ENCODE measurements around the gene NHS. TPM values are rescaled to one million over a fixed set of nuclear protein-coding genes. Genes with fewer than 3 reads are reported as not detected.

Gene NHS
- total and polyA plus RNA-seq, 3 donors from 2014 or later, result 4.8 to 25.7 (median 21.8) TPM

DNA sequence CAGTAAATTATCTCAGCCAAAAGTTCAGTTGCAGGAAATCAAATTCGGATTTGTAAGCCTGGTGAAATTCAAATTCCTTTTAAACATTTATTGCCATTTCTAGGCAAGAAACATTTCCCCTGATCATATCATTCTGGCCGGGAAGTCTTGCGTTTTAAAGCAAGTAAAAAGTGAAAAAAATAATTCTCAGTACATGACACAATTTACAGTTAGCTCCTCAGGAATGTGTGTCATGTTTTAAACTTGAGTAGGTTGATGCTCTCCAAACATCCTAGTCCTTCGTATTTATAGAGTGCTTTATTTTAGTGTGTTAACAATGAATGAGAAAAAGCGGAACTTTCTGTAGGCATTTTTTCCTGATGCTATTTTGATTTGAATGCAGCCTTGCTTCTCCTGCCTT is 204.0 kb downstream of the NHS start:
- Histone ChIP-seq H3K9me3 (no peaks in the 10 kb centered on the region), H3K27me3 (no peaks in the 10 kb centered on the region), H3K4me3 (no peak overlapping the region), H3K36me3 (ENCODE audit: low read depth, missing control alignments) (no peaks in the 10 kb centered on the region), H3K4me1 (peaks cover 12% of the 10 kb centered on the region), H3K27ac (no peak overlapping the region)
- no peak for DNase-seq
- no peak for TF ChIP-seq POLR2A (IDR thresholded peaks at IDR 0.05)
- TF ChIP-seq, protein P1, sequence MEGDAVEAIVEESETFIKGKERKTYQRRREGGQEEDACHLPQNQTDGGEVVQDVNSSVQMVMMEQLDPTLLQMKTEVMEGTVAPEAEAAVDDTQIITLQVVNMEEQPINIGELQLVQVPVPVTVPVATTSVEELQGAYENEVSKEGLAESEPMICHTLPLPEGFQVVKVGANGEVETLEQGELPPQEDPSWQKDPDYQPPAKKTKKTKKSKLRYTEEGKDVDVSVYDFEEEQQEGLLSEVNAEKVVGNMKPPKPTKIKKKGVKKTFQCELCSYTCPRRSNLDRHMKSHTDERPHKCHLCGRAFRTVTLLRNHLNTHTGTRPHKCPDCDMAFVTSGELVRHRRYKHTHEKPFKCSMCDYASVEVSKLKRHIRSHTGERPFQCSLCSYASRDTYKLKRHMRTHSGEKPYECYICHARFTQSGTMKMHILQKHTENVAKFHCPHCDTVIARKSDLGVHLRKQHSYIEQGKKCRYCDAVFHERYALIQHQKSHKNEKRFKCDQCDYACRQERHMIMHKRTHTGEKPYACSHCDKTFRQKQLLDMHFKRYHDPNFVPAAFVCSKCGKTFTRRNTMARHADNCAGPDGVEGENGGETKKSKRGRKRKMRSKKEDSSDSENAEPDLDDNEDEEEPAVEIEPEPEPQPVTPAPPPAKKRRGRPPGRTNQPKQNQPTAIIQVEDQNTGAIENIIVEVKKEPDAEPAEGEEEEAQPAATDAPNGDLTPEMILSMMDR (IDR thresholded peaks at IDR 0.05), result no peak
- intact Hi-C loops (cut with DNase I; ENCODE audit: low total_unique reads), result no loop called here
- WGBS, 2 donors, result 74 to 78% methylated on average over 5 of the region's 5 CpGs

DNA sequence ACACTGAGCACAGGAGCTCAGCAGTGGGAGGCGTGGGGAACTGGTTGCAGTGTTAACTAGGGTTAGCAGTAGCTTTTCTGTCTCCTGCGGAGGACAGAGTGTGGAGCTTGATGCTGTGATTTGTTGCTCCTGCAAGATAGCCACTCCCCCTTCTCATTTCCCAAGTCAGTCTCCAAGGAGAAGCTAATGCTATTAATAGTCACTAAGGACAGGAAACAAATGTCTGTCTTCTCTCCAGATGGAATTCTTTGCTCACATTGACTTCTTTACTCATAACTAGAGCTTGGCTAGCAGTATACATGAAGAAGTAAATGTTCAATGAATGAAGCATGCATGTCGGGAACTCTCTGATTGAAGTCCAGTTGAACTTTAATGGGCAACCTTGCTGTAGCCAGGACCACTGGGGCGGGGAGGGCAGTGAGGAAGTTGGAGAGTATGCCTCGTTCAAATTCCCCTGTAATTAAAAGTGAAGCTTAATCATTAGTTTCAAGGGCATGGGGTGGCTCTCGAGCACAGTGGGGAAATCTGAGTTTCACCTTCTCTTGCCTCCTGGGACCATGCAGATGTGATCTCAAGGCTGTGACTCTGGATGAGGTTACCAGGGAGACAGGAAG is 205.6 kb downstream of the NHS start:
- WGBS, 2 donors, result 29 to 41% methylated on average over 5 to 6 of the region's 6 CpGs
- intact Hi-C loops (cut with DNase I; ENCODE audit: low total_unique reads), result loop anchor here (10.0 kb wide), 1 partner anchor 206 kb away; the partner anchor contains the start of gene NHS
- peaks cover 12% of the 10 kb centered on the region for H3K4me1 ChIP-seq
- TF ChIP-seq, protein P1 (IDR thresholded peaks at IDR 0.05), result no peak
- TF ChIP-seq POLR2A (IDR thresholded peaks at IDR 0.05), result no peak
- no peaks in the 10 kb centered on the region for H3K9me3 ChIP-seq
- no peaks in the 10 kb centered on the region for H3K27me3 ChIP-seq
- no peak overlapping the region for H3K4me3 ChIP-seq
- no peaks in the 10 kb centered on the region for H3K36me3 ChIP-seq (ENCODE audit: low read depth, missing control alignments)
- no peak overlapping the region for H3K27ac ChIP-seq
- peak; percentile 38 for DNase-seq

DNA sequence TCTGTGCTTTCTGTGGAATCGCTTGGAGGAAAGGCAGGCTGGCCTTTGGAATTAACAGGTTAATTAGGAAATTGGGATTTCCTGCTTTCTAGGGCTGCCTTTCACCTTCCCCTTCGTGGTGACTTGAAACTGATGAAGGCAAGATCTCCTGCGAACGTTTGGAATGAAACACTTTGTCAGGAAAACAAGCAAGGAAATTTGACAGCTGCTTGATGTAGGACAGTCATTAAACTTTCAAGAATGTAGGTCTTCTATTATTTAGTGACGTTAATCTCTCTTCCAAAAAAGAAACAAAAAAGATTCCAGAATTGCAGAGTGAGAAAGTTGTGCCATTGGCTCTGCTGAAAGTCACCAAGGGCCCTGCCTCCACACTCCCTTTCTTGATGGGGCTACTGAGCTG is 206.6 kb downstream of the NHS start:
- DNase-seq, result no peak
- TF ChIP-seq, protein P1 (IDR thresholded peaks at IDR 0.05), result no peak
- no peak for TF ChIP-seq POLR2A (IDR thresholded peaks at IDR 0.05)
- no peaks in the 10 kb centered on the region for H3K27me3 ChIP-seq
- peaks cover 12% of the 10 kb centered on the region for H3K4me1 ChIP-seq
- H3K36me3 ChIP-seq (ENCODE audit: low read depth, missing control alignments), result no peaks in the 10 kb centered on the region
- H3K4me3 ChIP-seq, result no peak overlapping the region
- no peak overlapping the region for H3K27ac ChIP-seq
- whole genome bisulfite sequencing, 2 donors, result 39 to 53% methylated on average over 4 to 5 of the region's 5 CpGs
- H3K9me3 ChIP-seq, result no peaks in the 10 kb centered on the region
- intact Hi-C loops (cut with DNase I; ENCODE audit: low total_unique reads), result loop anchor here (10.0 kb wide), 1 partner anchor 207 kb away; the partner anchor contains the start of gene NHS

DNA sequence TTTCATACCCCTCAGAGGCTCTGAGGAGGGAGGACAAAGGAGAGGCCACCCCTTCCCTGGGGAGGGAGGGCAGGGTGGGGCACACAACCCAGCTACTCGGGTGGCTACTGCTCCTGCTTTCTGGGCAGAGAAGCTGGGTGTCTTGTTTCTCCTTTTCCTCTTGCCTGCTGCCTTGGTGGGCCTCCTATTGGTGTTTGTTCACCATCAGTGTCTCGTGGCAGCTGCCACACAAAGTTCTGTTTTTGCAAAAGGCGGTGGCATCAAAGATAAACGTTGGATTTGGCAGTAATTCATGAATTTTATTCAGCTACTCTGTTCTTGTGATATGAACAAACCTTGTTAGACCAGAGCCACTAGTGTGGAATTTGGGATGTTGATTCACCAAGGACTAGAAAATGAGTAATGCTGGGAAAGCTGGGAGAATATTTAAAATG is 209.3 kb downstream of the NHS start:
- H3K9me3 ChIP-seq, result no peaks in the 10 kb centered on the region
- H3K36me3 ChIP-seq (ENCODE audit: low read depth, missing control alignments), result no peaks in the 10 kb centered on the region
- H3K4me3 ChIP-seq, result no peak overlapping the region
- TF ChIP-seq POLR2A (IDR thresholded peaks at IDR 0.05), result no peak
- intact Hi-C loops (cut with DNase I; ENCODE audit: low total_unique reads), result loop anchor here (10.0 kb wide), 1 partner anchor 209 kb away; the partner anchor contains the start of gene NHS
- no peaks in the 10 kb centered on the region for H3K27me3 ChIP-seq
- H3K27ac ChIP-seq, result no peak overlapping the region
- DNase-seq, result no peak
- WGBS, 2 donors, result 40 to 51% methylated on average over 1 to 4 of the region's 4 CpGs
- H3K4me1 ChIP-seq, result peaks cover 15% of the 10 kb centered on the region

DNA sequence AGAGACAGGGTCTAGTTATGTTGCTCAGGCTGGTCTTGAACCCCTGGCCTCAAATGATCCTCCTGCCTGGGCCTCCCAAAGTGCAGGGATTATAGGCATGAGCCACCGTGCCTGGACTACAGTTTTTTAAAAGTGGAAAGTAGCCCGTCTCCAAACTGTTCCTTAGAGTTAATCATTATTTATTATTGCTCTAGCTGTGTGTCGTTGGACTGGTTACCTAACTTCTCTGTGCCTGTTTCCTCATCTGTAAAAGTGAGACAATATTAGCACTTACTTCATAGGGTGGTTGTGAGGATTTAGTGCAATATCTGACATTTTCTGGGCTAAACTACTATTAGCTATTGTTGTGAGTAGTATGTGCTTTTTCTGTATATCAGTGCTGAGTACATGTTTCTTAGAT is 210.0 kb downstream of the NHS start:
- Histone ChIP-seq H3K36me3 (ENCODE audit: low read depth, missing control alignments) (no peaks in the 10 kb centered on the region), H3K27me3 (no peaks in the 10 kb centered on the region), H3K9me3 (no peaks in the 10 kb centered on the region), H3K27ac (no peak overlapping the region), H3K4me1 (peaks cover 15% of the 10 kb centered on the region), H3K4me3 (no peak overlapping the region)
- WGBS, 2 donors, result 97 to 98% methylated on average over 3 of the region's 3 CpGs
- no peak for DNase-seq
- intact Hi-C loops (cut with DNase I; ENCODE audit: low total_unique reads), result loop anchor here (10.0 kb wide), 1 partner anchor 210 kb away; the partner anchor contains the start of gene NHS
- TF ChIP-seq, protein P1 (IDR thresholded peaks at IDR 0.05), result no peak
- no peak for TF ChIP-seq POLR2A (IDR thresholded peaks at IDR 0.05)
